ENCODE results near the gene SKAP2.

SKAP2 gene, protein sequence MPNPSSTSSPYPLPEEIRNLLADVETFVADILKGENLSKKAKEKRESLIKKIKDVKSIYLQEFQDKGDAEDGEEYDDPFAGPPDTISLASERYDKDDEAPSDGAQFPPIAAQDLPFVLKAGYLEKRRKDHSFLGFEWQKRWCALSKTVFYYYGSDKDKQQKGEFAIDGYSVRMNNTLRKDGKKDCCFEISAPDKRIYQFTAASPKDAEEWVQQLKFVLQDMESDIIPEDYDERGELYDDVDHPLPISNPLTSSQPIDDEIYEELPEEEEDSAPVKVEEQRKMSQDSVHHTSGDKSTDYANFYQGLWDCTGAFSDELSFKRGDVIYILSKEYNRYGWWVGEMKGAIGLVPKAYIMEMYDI

GRCh38 chr7:26864309-26865093 is at the start of gene SKAP2:
Gene SKAP2 (minus strand): TSS chr7:26864590. CDS start chr7:26864429, 161 bp downstream.
- peak; percentile 99 for DNase-seq

DNA sequence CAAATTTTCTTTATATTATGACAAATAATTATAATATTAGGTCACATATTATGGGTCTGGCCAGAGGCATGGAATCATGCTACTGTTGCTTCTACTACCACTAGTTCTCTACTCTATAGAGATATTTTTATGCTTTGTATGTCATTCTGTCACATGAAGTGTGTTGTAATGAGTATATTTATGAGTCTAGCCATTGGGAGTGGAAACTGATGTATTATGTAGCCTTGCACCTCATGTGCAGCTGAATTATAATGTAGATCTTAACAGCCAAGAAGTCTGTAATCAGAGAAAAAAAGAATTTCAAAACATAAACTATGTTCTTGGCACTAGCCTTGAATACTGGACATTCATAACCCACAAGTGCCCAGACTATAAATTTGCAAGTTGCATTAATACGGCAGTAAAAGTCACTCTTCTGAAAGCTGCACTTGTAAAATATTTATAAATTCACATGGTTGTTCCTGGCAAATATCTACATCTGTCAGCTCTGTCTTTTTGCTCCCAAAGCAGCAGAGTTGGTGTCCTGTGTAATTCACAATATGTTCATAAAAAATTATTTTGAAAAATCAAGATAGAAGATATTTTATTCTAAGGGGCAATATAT is 48.6 kb upstream of the SKAP2 start:
- DNase-seq = no peak

- no peak for DNase-seq
Measured at GRCh38 chr7:26912338-26912737, 47.9 kb upstream of the SKAP2 start.

GRCh38 chr7:26910221-26910620 is 45.8 kb upstream of the SKAP2 start:
- no peak for DNase-seq

DNA sequence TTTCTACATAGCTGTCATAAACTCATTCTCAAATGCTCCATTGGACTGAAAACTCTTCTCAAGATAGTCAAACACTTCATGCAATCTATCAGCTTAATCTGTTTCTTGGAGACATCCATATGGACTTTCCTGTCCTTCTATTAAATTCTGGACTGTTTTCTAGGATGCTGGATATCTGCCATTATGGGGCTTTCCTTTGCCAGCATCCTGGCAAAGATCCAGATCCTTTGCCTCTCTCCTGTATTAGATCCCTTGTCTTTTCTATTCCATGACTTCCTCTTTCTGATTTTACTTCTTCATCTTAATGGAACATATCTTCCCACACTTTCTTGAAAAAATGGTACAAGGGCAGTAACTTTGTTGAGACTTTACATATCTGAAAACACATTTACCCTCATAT is 35.9 kb upstream of the SKAP2 start:
- DNase-seq = no peak

DNA sequence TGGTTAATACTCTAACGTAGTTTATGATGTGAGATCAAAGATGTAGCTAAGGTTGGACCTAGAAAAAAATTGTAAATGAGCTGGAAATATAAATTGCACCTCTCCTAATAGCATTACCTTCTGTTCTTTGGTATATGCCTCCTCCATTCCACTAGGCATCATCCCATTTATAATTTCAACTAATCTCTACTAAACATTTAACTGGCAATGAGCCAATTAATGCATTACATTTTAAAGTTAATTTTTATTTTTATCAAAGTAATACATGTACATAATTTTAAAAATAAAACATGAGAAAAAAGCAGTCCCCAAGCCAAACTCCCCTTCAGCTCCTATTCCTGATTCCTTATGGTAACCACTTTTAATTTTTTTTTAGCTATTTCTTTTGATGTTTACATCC is 35.1 kb upstream of the SKAP2 start:
- no peak for DNase-seq

DNA sequence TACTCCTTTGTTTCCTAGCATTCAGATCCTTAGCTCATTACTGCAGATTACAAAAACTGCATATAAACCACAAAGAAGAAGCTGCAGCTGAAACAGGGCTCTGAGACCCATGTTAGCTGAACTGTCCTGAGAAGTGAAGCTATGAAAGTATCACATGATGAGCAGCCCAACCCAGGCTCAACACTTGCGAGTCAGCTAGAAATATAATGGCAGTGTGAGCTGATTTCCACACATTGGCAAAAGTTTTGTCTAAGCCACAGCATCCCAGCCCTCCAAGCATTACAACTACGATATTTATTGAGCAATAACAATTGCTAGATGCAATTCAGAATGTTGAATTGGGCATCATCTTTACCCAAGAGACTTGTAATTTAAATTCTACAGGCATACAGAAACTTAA is 34.5 kb upstream of the SKAP2 start:
- DNase-seq = no peak

GRCh38 chr7:26897928-26898327 is 33.5 kb upstream of the SKAP2 start:
- no peak for DNase-seq

DNA sequence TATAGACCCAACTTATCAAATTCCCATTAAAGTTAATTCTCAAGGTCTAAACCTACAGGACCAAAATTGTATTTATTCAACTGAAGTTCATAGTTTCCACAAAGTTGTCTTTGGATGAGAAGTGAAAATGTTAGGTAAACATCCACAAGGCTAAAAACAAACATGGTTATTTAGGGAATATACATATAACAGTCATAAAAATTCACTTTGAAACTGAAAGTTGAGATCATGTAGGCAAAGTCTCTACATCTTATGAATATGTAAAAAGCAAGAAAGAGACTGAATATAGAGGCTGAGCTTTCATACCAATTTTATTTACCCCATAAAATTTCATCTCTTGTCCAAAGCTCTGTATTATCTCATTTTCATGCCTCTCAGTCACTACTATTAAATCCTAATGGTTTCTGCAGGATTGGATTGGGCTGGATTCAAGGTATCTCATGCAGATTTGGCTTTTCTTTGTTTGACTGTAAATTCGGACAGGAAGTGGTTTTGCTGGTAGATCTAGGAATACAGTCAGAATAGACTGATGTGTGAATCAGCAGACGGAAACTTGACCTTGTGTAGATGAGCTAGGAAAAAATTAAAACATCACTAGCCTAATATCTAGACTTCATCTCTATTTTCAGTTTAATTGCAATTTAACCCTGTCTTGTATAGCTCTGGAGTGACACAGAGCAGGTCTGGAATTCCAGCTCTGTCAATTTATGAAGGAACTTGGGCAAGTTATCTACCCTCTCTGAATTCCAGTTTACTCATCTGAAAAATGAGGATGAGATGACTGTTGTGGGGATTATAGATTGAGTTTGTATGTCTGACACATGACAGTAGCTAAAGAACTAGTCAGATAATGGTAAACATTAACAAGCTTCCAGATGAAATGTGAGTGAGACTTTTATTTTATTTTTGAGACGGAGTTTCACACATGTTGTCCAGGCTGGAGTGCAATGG is 27.3 kb upstream of the SKAP2 start:
- DNase-seq = no peak

DNA sequence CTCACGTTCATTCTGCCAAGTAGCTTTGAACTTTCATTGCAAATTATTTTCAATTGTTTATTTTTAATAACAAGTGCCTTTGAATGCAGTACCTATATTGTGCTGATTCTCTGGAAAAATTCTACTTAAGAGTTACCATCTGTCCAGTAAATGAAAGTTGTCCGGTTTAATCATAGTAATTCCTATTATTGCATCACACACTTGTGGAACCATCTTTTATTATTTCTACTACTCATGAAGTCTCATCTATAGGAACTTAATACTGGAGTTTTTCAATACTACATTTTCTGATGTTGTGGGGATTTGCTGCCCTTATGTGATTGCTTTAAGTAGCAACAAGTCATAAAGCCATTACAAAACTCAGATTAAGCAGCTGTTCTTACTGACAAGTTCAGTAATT is 16.5 kb upstream of the SKAP2 start:
- no peak for DNase-seq

- DNase-seq = no peak
Measured at GRCh38 chr7:26879671-26880070, 15.3 kb upstream of the SKAP2 start.

GRCh38 chr7:26868841-26869495 is 4.6 kb upstream of the SKAP2 start:
- no peak for DNase-seq

GRCh38 chr7:26865094-26865388 is 651 bp upstream of the SKAP2 start:
- DNase-seq = no peak

DNA sequence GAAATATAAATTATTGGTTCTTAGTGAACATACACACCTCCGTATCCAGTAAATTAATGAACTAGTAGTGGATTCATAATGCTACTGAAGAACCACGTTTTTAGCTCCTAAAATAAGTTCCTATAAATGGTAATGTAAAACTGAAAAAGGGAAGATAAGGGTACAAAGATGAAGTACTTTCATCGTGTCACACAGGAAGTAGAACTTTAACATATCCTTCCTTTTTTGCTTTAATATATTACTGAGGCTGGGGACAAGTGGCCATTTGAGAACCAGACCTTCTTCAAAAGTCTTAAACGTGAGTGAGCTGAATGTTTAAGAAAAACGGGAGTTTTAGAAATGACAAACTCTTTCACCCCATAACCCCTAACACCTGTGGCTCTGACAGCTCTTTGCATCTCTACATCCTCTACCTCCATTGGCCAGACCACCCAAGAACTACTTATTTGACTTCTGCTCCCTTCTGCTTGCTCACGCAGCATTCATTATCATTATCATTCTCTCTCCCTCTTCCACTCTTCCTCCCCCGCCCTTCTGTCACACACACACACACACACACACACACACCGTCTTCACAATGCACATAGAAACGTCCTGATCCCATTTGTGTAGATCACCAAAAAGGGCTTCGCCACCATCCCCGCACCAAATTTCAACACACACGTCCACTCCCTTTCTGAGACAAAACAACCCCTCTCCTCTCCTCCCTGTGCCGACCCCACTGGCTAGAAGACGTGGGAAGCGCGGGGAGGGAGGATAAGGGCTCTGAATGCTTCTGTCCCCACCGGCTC is 677 bp downstream of the SKAP2 start:
- DNase-seq = no peak

- no peak for DNase-seq
Measured at GRCh38 chr7:26862834-26863233, 1.6 kb downstream of the SKAP2 start.

DNA sequence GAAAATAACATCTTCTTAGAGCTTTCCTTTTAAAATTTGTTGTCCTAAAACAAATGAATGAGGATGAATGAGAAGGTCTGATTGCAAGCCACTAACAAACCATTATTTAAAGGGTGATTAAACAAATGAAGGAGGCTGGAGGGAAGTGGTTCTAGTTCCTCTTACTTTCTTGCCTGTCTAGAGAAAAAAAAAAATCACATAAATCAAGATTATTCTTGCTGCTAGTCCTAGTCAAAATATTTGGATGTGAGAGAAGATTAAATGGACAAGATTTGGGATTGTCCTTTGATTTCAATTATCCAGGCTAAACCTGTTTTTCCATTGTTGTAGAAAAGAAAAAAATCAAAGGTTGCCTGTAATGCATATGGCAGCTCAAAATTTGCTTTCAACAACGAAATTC is 3.3 kb downstream of the SKAP2 start:
- DNase-seq = no peak

- no peak for DNase-seq
Measured at GRCh38 chr7:26860361-26860760, 4.0 kb downstream of the SKAP2 start.

DNA sequence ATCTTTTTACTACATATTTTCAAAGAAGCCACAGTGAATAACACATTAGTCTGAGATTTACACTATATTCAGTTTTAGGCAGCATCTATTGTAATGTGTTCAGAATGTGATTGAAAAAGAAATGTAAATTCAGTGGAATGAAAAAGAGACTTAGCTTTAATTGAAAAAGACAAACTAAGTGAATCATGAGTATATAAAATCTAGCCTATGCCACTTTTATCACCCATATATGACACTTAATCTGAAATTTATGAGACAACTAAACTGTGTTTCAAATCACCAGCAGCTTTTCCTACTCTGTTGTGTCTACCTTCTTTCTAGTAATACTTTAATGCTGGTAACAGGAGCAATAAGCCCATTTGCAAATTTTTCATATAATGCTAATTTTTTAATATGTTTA is 4.7 kb downstream of the SKAP2 start:
- DNase-seq = no peak

- DNase-seq = no peak
Measured at GRCh38 chr7:26858735-26859134, 5.7 kb downstream of the SKAP2 start.

DNA sequence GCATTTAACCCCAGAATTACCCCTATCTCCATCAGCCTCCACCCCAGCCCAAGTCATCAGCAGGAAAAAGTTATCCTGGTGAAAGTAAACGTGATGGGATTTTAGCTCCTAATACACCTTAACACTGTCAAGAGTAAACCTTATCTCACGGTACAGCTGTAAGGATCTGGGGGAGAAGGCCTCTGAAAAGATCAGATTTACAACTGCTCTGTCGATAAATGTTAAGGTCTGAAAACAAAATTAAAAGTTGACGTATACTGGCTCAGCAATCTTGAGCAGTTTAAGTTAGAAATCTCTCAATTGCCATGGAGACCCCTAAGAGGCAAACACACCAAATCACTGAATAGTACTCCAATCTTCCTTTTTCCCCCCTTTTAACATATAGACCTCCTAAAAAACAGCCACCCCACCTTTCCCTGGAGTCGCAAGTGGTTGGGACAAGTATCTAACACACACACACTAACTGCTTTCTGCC is 6.1 kb downstream of the SKAP2 start:
- DNase-seq = no peak

DNA sequence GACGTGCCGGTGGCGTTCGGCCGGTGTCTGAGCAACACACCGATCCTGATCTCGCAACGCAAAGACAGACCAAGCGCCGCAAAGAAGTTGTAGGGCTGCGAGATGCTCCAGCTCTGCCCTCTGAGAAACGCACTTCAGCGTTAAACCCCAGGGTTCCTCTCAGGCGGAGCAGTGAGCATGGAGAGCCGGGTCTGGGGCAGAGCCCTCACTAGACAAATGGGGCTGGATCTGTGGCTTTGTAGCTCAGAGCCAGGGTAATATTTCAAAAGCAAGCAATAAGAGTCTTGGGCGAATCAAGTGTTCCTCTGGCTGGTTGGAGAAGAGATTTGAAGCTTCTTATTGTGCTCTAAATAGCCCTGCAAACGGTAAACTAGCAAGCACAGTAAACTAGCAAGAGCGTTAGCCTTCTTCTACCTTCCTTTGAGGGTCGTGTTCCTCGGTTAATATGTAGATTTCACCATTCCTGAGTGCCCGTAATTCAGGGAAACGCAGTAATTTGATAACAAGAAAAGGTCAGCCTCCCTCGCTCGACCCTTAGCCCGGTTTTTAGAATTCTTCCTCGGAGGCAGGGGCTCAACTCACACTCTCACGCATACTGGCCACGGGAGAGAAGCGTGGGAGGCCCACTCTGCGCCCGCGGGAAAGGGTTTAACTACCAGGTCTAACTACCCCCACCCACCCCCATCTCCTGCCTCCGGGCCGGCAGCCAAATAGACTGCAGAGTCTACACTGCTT is 6.7 kb downstream of the SKAP2 start:
- DNase-seq = no peak
